DMS79 (cell line): Measurements from ENCODE around the gene CNTNAP5.

Experiments
- DNase-seq: peaks from one replicate; lab custom pipeline; 2025; lab: John Stamatoyannopoulos, UW

The CNTNAP5 gene

DNA sequence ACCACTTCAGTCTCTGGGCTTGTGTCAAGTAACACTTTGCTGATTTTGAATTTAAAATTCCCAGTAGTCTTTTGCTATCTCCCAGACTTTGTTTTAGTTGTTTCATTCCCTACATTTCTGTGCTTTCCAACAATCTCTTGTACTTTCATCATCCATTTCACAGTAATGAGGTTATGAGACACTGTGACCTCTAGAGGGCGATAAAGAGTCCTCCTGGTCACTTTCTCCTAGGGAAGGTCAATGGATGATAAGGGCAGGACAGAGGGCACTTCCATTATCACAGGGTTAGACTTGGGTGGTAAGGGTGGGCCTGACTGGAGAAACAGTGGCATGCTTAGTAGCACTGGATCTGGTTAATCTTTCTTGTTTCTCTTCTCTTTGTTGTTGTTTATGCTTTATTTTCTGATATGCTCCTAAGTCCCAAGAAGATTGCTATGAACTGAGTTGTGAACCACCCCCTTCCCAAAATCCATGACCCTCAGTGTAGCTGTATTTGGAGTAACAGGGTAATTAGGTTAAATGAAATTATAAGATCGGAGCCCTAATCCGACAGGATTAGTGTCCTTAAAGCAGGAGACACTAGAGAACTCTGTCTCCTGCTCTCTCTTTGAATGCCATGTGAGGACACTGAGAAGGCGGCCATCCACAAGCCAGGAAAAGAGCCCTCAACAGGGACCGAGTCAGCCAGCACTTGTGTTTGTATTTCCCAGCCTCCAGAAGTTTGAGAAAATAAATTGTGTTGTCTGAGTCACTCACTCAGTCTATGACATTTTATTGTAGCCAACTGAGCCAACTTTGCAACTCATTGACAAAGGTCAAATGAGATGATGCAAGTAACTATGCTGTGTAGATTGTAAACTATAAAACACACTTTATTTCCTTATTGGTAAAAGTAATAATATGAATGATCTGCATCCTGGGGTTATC, 779.2 kb downstream of the CNTNAP5 start:
- no peak for DNase-seq

DNA sequence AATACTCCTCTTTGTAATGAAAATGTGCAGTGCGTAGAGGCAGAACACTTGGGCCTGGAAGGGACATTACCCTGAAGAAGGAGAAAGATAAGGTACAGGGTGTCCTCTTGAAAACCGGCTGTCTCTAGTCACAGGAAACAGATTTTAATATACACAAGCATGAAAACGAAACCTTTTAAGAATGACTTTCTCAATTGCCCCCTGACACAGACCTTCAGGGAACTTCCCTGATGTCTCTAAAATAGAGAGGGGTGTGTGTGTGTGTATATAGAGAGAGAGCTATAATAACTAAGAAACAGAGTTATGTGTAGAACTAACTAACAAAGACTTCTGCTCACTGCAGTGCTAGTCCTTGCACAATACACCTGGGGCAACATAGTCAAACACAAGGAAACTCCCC, 780.0 kb downstream of the CNTNAP5 start:
- no peak for DNase-seq

- DNase-seq = no peak
Observed at GRCh38 chr2:124810132-124810531, 785.0 kb downstream of the CNTNAP5 start.

DNA sequence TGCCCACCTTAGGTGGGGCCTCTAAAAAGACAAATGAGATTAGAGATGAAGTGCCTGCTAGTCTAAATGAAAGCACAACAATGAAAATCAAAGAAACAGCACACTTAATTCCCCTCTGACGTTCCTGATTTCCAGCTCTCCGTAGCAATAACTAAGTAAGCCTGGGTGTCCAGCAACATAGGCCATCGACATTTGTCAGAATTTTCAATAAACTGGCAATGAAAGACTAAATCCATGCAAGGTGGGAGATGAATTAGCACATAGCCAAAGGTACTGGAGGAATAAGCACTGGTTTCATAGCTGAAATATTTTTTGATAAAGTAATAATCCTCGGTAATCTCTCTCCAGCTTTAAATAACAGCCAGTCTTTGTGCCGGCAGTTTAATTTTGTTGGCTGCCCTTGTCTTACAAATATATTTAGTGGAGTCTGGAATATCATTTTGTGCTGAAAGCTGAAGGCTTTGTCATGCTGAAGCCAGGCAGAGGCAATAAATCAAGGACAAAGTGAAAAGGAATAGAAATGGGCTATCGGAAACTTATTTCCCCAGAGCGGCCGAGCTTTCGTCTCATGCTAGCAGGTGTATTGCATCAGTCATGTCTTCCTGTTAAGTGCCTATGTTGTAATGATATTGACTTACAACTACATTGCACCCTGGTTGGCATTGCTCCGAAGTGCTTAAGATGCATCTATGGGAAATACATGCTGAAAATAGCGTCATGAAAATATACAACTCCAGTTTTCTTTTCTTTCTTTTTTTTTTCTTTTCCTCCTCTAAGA, 790.1 kb downstream of the CNTNAP5 start:
- no peak for DNase-seq

- DNase-seq = no peak
Observed at GRCh38 chr2:124816007-124816406, 790.9 kb downstream of the CNTNAP5 start.

- DNase-seq = no peak
Observed at GRCh38 chr2:124822516-124822915, 797.4 kb downstream of the CNTNAP5 start.

DNA sequence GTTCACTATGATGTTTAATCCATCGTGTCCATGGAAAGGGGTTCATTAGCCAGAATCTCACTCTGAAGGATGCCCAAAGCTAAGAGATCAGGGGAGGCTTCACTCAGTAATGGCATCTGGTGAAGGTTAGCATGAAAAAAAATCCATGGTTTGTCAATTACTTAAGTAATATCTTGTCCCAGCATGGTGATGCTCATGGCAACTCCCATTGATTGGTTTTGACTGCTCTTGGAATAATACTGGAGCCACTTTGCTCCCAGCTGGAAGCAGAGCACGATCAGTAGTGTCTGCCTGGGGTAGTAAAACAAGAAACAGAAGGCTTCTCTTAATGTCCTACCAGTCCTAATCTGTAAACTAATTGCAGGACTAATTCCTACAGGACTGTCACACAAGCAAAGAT, 799.4 kb downstream of the CNTNAP5 start:
- DNase-seq = no peak

GRCh38 chr2:124832521-124832920, 807.4 kb downstream of the CNTNAP5 start:
- DNase-seq = no peak

GRCh38 chr2:124834331-124834730, 809.2 kb downstream of the CNTNAP5 start:
- no peak for DNase-seq

- DNase-seq = no peak
Observed at GRCh38 chr2:124835331-124835730, 810.2 kb downstream of the CNTNAP5 start.

DNA sequence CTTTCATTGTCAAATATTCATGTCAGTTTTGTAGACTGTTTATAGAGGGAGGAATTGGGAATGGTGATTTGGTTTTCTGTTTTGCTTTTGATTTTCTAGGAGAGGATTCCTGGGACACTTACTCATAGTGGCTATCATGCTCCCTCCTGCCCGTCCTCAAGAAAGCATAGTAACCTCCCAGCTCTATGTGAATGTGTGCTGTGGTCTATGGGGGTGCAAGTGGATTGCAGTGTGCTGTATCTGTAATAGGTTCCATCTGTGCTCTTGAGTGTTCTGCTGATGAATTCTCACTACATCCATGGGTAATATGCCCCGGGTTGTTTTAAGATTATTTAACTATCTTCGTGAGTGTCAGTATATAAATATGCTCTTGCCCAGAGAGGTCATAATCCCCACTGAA, 811.3 kb downstream of the CNTNAP5 start:
- DNase-seq = no peak

- DNase-seq = no peak
Observed at GRCh38 chr2:124837496-124837895, 812.4 kb downstream of the CNTNAP5 start.

DNA sequence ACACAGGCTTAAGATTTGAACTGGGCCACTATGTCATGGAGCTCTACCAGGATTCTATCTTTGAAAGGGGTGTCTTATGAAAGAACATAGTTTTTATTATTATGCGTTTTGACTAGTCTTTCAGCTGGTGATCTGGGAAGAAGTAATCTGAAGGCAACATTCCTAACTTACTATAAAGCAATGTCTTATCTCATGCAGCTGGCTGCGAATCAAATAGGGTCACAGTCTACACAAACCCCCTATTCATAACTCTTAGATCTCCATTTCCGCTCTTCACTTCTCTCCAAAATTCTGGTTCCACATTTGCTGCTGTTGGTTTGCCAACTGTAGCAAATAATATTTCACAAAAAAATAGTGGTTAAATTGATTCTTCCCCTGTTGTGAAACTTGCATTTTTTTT, 813.3 kb downstream of the CNTNAP5 start:
- DNase-seq = no peak

GRCh38 chr2:124867247-124867646, 842.2 kb downstream of the CNTNAP5 start:
- DNase-seq = no peak

GRCh38 chr2:124874219-124874618, 849.1 kb downstream of the CNTNAP5 start:
- DNase-seq = no peak

GRCh38 chr2:124874676-124875075, 849.6 kb downstream of the CNTNAP5 start:
- no peak for DNase-seq

DNA sequence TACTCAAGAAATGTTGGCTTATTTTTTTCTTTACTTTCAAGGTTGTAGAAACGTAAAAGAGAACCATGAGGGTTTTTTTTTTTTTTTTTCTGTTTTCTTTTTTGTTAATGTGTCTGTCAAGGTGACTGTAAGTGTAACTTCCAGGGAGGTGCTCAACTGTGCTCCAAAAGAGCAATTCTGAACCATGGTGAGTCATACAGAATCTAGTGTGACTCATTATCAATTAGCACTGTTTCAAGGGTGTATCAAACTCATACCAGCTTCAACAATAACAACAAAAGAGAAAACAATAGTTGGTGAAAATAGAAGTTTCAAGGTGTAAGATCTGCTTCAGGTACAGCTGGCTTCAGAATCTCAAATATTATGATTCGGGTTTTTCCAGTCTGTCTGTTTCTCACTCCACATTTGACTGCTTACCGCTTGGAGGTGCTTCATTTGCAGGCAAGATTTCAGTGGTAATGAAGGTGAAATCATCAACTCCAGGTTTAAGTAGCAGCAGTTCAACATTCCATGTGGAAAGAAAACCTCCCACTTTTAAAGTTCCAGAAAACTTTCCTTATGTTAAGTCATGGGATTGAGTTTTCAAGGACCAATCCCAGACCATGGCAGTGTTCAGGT, 850.6 kb downstream of the CNTNAP5 start:
- no peak for DNase-seq

GRCh38 chr2:124877141-124877577, 852.1 kb downstream of the CNTNAP5 start:
- DNase-seq = no peak

GRCh38 chr2:124879640-124880039, 854.6 kb downstream of the CNTNAP5 start:
- DNase-seq = no peak

- no peak for DNase-seq
Observed at GRCh38 chr2:124880995-124881394, 855.9 kb downstream of the CNTNAP5 start.

DNA sequence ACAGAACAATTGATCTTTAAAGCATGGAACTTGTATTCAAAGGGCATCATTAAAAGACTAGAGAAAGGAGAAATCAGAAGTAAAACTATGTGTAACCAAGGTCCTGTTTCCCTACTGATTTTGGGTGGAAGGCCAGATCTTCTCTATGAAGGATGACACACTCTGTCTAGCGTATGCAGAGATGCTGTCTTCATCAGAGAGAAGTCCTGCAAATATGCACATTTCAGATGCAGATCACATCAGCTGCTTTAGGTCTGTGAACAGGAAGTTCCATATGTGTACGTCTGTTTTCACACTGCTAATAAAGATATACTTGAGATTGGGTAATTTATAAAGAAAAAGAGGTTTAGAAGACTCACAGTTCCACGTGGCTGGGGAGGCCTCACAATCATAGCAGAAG, 857.3 kb downstream of the CNTNAP5 start:
- DNase-seq = no peak

GRCh38 chr2:124883595-124883994, 858.5 kb downstream of the CNTNAP5 start:
- no peak for DNase-seq

- DNase-seq = no peak
Observed at GRCh38 chr2:124884315-124884714, 859.2 kb downstream of the CNTNAP5 start.
